H1 (cell line): ENCODE data around the gene APBB3. TPM values are rescaled to one million over a fixed set of nuclear protein-coding genes. Genes with fewer than 3 reads are reported as not detected.

ENCODE experiments used
- CTCF ChIA-PET: fragments of 300-600 bp; sonication (Branson Sonifier 250); formaldehyde crosslinking; loops from one replicate; lab custom pipeline; 2021; ENCODE audit not compliant: partially characterized antibody; lab: Charles Lee
- POLR2A ChIA-PET: fragments of 300-600 bp; sonication (Branson Sonifier 250); formaldehyde crosslinking; loops from one replicate; lab custom pipeline; 2021; ENCODE audit warnings: inconsistent platforms; ENCODE audit not compliant: partially characterized antibody; lab: Charles Lee
- DNase-seq, 2 experiments: peaks; one replicate each; pipeline versions ENCODE4 v3.0.0 to v3.0.0-alpha.2; 2010 to 2022; ENCODE audit warnings: low spot score in 2 of 2, low read depth in 1 of 2, mixed read lengths in 1 of 2
- FAIRE-seq: peaks from 2 replicates; lab custom pipeline; 2011; peaks lifted over from hg19 to GRCh38; lab: Jason Lieb, UNC
- H2AFZ ChIP-seq: 2 replicates; pipeline ENCODE4 v1.8.1; 2012; ENCODE audit warnings: low read length, inconsistent platforms
- H2AK5ac ChIP-seq: 2 replicates; pipeline ENCODE4 v1.6.1; 2013; ENCODE audit warnings: low read depth, low read length
- H2BK120ac ChIP-seq: replicated peaks from 2 replicates; pipeline ENCODE3; 2013; ENCODE audit warnings: low read depth, low read length, inconsistent platforms
- H2BK12ac ChIP-seq: 2 replicates; pipeline ENCODE4 v1.6.1; 2013; ENCODE audit warnings: low read depth, low read length
- H2BK15ac ChIP-seq: 2 replicates; pipeline ENCODE4 v1.6.1; 2013; ENCODE audit warnings: low read length
- H2BK20ac ChIP-seq: 2 replicates; pipeline ENCODE4 v1.6.1; 2013; ENCODE audit warnings: low read length
- H2BK5ac ChIP-seq: 2 replicates; pipeline ENCODE4 v1.6.1; 2013; ENCODE audit warnings: low read depth, low read length
- H3K14ac ChIP-seq: 2 replicates; pipeline ENCODE4 v1.6.1; 2013; ENCODE audit warnings: inconsistent platforms; ENCODE audit not compliant: insufficient read length
- H3K18ac ChIP-seq: 2 replicates; pipeline ENCODE4 v1.6.1; 2013; ENCODE audit warnings: low read length; ENCODE audit errors: extremely low read depth
- H3K23ac ChIP-seq: 2 replicates; pipeline ENCODE4 v1.6.1; 2013; ENCODE audit warnings: inconsistent platforms; ENCODE audit not compliant: insufficient read length
- H3K23me2 ChIP-seq: 2 replicates; pipeline ENCODE4 v1.6.1; 2013; ENCODE audit warnings: low read depth, low read length
- H3K27ac ChIP-seq: 2 replicates; pipeline ENCODE4 v1.6.1; 2011; ENCODE audit warnings: low read depth, low read length, inconsistent platforms
- H3K27me3 ChIP-seq, 4 experiments: replicated peaks in 1 of 4; 1 replicate in 1 of 4; 2 replicates in 3 of 4; pipeline versions ENCODE4 v1.6.1 to v1.8.1; 2011 to 2013; ENCODE audit warnings: low read length in 3 of 4, mild to moderate bottlenecking in 3 of 4, inconsistent platforms in 2 of 4, mixed read lengths in 2 of 4, moderate library complexity in 1 of 4; ENCODE audit not compliant: control insufficient read depth in 3 of 4, insufficient read depth in 3 of 4; ENCODE audit errors: extremely low read depth in 1 of 4
- H3K36me3 ChIP-seq, 4 experiments: 2 replicates each; pipeline versions ENCODE4 v1.6.1 to v1.8.1; 2011 to 2013; ENCODE audit warnings: mild to moderate bottlenecking in 4 of 4, low read length in 3 of 4, moderate library complexity in 2 of 4, control low read depth in 1 of 4, inconsistent platforms in 1 of 4; ENCODE audit not compliant: insufficient read depth in 4 of 4, control insufficient read depth in 2 of 4
- H3K4ac ChIP-seq: replicated peaks from 2 replicates; pipeline ENCODE3; 2013; ENCODE audit warnings: low read length, low read depth, mixed read lengths, inconsistent platforms; ENCODE audit not compliant: insufficient read length
- H3K4me1 ChIP-seq, 4 experiments: replicated peaks in 1 of 4; 1 replicate in 1 of 4; 2 replicates in 3 of 4; pipeline versions ENCODE4 v1.6.1 to v1.8.1; 2011 to 2013; ENCODE audit warnings: low read length in 3 of 4, inconsistent platforms in 2 of 4, mixed read lengths in 1 of 4; ENCODE audit not compliant: insufficient read depth in 4 of 4, control insufficient read depth in 3 of 4
- H3K4me2 ChIP-seq, 2 experiments: 2 replicates each; pipeline versions ENCODE4 v1.6.1 to v1.8.1; 2011 to 2013; ENCODE audit warnings: low read depth in 2 of 2, low read length in 2 of 2, control low read depth in 1 of 2, inconsistent platforms in 1 of 2, mild to moderate bottlenecking in 1 of 2; ENCODE audit not compliant: insufficient read depth in 1 of 2
- H3K4me3 ChIP-seq, 4 experiments: fragments of 200-600, 300-600 bp in 1 of 4; sonication (generic), shearing (Covaris generic), sonication (Bioruptor Twin) in 1 of 4; 2 replicates each; pipeline versions ENCODE4 v1.5.1 to v1.8.1; 2011 to 2016; ENCODE audit warnings: low read length in 4 of 4, low read depth in 3 of 4, control low read depth in 2 of 4, inconsistent platforms in 2 of 4, mild to moderate bottlenecking in 2 of 4, mixed read lengths in 1 of 4, moderate library complexity in 1 of 4; ENCODE audit not compliant: insufficient read depth in 2 of 4; ENCODE audit errors: extremely low read depth in 1 of 4
- H3K56ac ChIP-seq: replicated peaks from 2 replicates; pipeline ENCODE3; 2013; ENCODE audit warnings: low read depth, mild to moderate bottlenecking, mixed read lengths, low read length, inconsistent platforms; ENCODE audit not compliant: insufficient read length
- H3K79me1 ChIP-seq: 2 replicates; pipeline ENCODE4 v1.6.1; 2013; ENCODE audit warnings: low read depth, low read length, control low read depth
- H3K79me2 ChIP-seq, 2 experiments: 2 replicates each; pipeline versions ENCODE4 v1.6.1 to v1.8.1; 2012 to 2013; ENCODE audit warnings: low read length in 2 of 2, mild to moderate bottlenecking in 2 of 2, inconsistent platforms in 1 of 2; ENCODE audit not compliant: insufficient read depth in 2 of 2, control insufficient read depth in 1 of 2
- H3K9ac ChIP-seq, 4 experiments: replicated peaks in 1 of 4; 1 replicate in 1 of 4; 2 replicates in 3 of 4; pipeline versions ENCODE4 v1.6.1 to v1.8.1; 2011 to 2013; ENCODE audit warnings: low read depth in 3 of 4, low read length in 3 of 4, control low read depth in 2 of 4, mild to moderate bottlenecking in 2 of 4, moderate library complexity in 2 of 4, inconsistent platforms in 1 of 4; ENCODE audit errors: extremely low read depth in 1 of 4
- H3K9me3 ChIP-seq, 2 experiments: 2 replicates each; pipeline versions ENCODE4 v1.6.1 to v1.8.1; 2012 to 2013; ENCODE audit warnings: mild to moderate bottlenecking in 2 of 2, moderate library complexity in 2 of 2, control low read depth in 1 of 2, inconsistent platforms in 1 of 2, low read depth in 1 of 2, low read length in 1 of 2, mixed read lengths in 1 of 2; ENCODE audit not compliant: insufficient read depth in 2 of 2
- H4K20me1 ChIP-seq, 2 experiments: replicated peaks in 1 of 2; 2 replicates each; pipeline versions ENCODE3 to v1.8.1; 2011 to 2013; ENCODE audit warnings: inconsistent platforms in 2 of 2, low read length in 2 of 2, mild to moderate bottlenecking in 1 of 2; ENCODE audit not compliant: insufficient read depth in 2 of 2, control insufficient read depth in 1 of 2
- H4K5ac ChIP-seq: 2 replicates; pipeline ENCODE4 v1.6.1; 2013; ENCODE audit warnings: low read length, low read depth, mixed read lengths, inconsistent platforms; ENCODE audit not compliant: insufficient read length
- H4K8ac ChIP-seq: 2 replicates; pipeline ENCODE4 v1.8.0; 2013; ENCODE audit warnings: mild to moderate bottlenecking, moderate library complexity, low read length, inconsistent platforms; ENCODE audit not compliant: insufficient read depth; ENCODE audit errors: extremely low read depth
- H4K91ac ChIP-seq: replicated peaks from 2 replicates; pipeline ENCODE3; 2013; ENCODE audit warnings: low read length, mixed read lengths, inconsistent platforms; ENCODE audit not compliant: insufficient read length
- CHD1 ChIP-seq: IDR thresholded peaks from 2 replicates; pipeline ENCODE4 v1.6.1; 2012; ENCODE audit warnings: low read depth, low read length, improper control_type of control experiment
- WGBS, 2 experiments: shearing (Covaris generic) in 1 of 2; methylation state at CpG; one replicate each; pipeline versions ENCODE4 v1.1.6 to v1.1.7; 2013 to 2015; ENCODE audit warnings: low lambda C conversion rate in 2 of 2, mixed read lengths in 2 of 2, inconsistent platforms in 1 of 2, low coverage in 1 of 2, missing lambda C conversion rate in 1 of 2; ENCODE audit not compliant: insufficient replicate concordance in 2 of 2, insufficient coverage in 1 of 2, insufficient read length in 1 of 2; ENCODE audit errors: extremely low coverage in 1 of 2, missing lambda C conversion rate in 1 of 2; 5-methylcytosine and 5-hydroxymethylcytosine counted together
- polyA plus RNA-seq, 7 experiments: library from polyadenylated mRNA; depleted of rRNA in 3 of 7; stranded (reverse) in 5 of 7; unstranded in 2 of 7; fragments of >200 nt in 5 of 7; fragments of 200-250 nt in 2 of 7; gene quantifications; 1 replicate in 5 of 7; 2 replicates in 1 of 7; 4 replicates in 1 of 7; pipeline versions ENCODE4 v1.2.1 to v1.2.3, GENCODE V29; 2011 to 2013; ENCODE audit warnings: missing spikeins in 2 of 7, mixed read lengths in 2 of 7
- total RNA-seq: library from RNA; stranded (reverse); fragmentation: NEBNext Ultra II Directional; extraction: Animal tissue kit (Norgen Biotek cat#: 25700); gene quantifications from 2 replicates; pipeline ENCODE4 v1.2.1, GENCODE V29; 2021

Gene APBB3
- total and polyA plus RNA-seq, 2 of the 8 experiments (the other 6 are each of a cell fraction or from before 2014, with no cell fraction given), result 16.0 to 21.9 TPM

- Histone ChIP-seq H2AFZ (no peak overlapping the region), H3K27ac (peak overlapping the region; percentile 85), H3K79me1 (peaks cover 5% of the 10 kb centered on the region), H3K4me1 (peaks cover 0 to 6% (median 5%) of the 10 kb centered on the region in 4 experiments; a peak in 4 of 7 replicates), H3K4me3 (peak overlapping the region; percentile 61 to 93 (median 64); a peak in 7 of 8 replicates), H3K18ac (peak overlapping the region; percentile 98), H2BK5ac (peak overlapping the region; percentile 91), H2BK12ac (peak overlapping the region; percentile 94), H3K9ac (peak overlapping the region in 3 of 4 experiments; percentile 60 to 85 (median 69); a peak in 5 of 7 replicates), H3K14ac (no peak overlapping the region), H4K8ac (peak overlapping the region; percentile 98; the same call in 1 of the 2 replicates), H4K91ac (peak overlapping the region; percentile 87), H3K9me3 (no peaks in the 10 kb centered on the region), H2BK20ac (peak overlapping the region; percentile 86; the same call in 1 of the 2 replicates), H3K23ac (no peak overlapping the region), H2BK120ac (peak overlapping the region; percentile 65), H3K4ac (peak overlapping the region; percentile 89), H4K20me1 (peaks cover 0 to 5% of the 10 kb centered on the region in 2 experiments), H3K27me3 (no peaks in the 10 kb centered on the region), H2BK15ac (peak overlapping the region; percentile 99), H2AK5ac (peak overlapping the region; percentile 98), H4K5ac (no peak overlapping the region), H3K23me2 (peaks cover 8% of the 10 kb centered on the region; the same call in 1 of the 2 replicates), H3K4me2 (peak overlapping the region; percentile 66 to 82), H3K56ac (no peak overlapping the region), H3K36me3 (no peaks in the 10 kb centered on the region; a peak in 1 of 8 replicates), H3K79me2 (peaks cover 9 to 37% of the 10 kb centered on the region in 2 experiments; a peak in 3 of 4 replicates)
- DNase-seq, result no peak
- 90% methylated on average over 3 of the region's 3 CpGs; no CpG with 5 or more reads in 1 of the 2 experiments for WGBS, 2 experiments
- TF ChIP-seq CHD1, result no peak
- POLR2A ChIA-PET, result interaction anchor here (0.9 to 10.8 kb wide), 14 partner anchors 9 to 199 kb away, joined by 3 to 191 read pairs (median 6); partner anchors contain the start of genes ANKHD1, DND1, EIF4EBP3 and HARS1
- FAIRE-seq, result no peak
- CTCF ChIA-PET, result interaction anchor here (1.1 to 3.4 kb wide), 3 partner anchors 10 to 154 kb away, joined by 3 to 19 read pairs (median 12); partner anchors contain the start of gene EIF4EBP3
Observed at GRCh38 chr5:140557965-140558364, 6.4 kb downstream of the APBB3 start.
